Mucosa of gallbladder (tissue), 1 donor: ENCODE data around the gene SDK1. TPM values are rescaled to one million over a fixed set of nuclear protein-coding genes. Genes with fewer than 3 reads are reported as not detected.
"Not testable (repeated sequence)": the region's sequence is repeated elsewhere in the genome, so short reads cannot be mapped to it uniquely, and the experiment has no call there.

ENCODE experiments used
- DNase-seq: peaks from one replicate; pipeline ENCODE4 v3.0.0-alpha.2; 2020; ENCODE audit warnings: low spot score
- total RNA-seq: library from RNA; stranded (reverse); gene quantifications from one replicate; pipeline ENCODE4 v1.2.1, GENCODE V29; 2021
- donor health status: DM: no; HTN: no; CAD: no.

The SDK1 gene
- total RNA-seq, 1 donor from 2014 or later, result 6.6 TPM

GRCh38 chr7:3655635-3656034, 354.6 kb downstream of the SDK1 start:
- peak; percentile 59 for DNase-seq

- no peak for DNase-seq
Measured at GRCh38 chr7:3657206-3657605, 356.2 kb downstream of the SDK1 start.

GRCh38 chr7:3668743-3669142, 367.7 kb downstream of the SDK1 start:
- DNase-seq, result no peak

GRCh38 chr7:3670898-3671297, 369.8 kb downstream of the SDK1 start:
- no peak for DNase-seq

- DNase-seq, result no peak
Measured at GRCh38 chr7:3673524-3673923, 372.5 kb downstream of the SDK1 start.

GRCh38 chr7:3678314-3678810, 377.3 kb downstream of the SDK1 start:
- DNase-seq, result no peak

GRCh38 chr7:3682028-3682710, 381.1 kb downstream of the SDK1 start:
- peak; percentile 38 for DNase-seq

- no peak for DNase-seq
Measured at GRCh38 chr7:3683546-3684539, 382.8 kb downstream of the SDK1 start.

- DNase-seq, result no peak
Measured at GRCh38 chr7:3688071-3688470, 387.0 kb downstream of the SDK1 start.

- no peak for DNase-seq
Measured at GRCh38 chr7:3688842-3689241, 387.8 kb downstream of the SDK1 start.

GRCh38 chr7:3691478-3692158, 390.6 kb downstream of the SDK1 start:
- DNase-seq, result no peak

- no peak for DNase-seq
Measured at GRCh38 chr7:3695602-3696001, 394.6 kb downstream of the SDK1 start.

GRCh38 chr7:3696113-3696512, 395.1 kb downstream of the SDK1 start:
- DNase-seq, result no peak

- DNase-seq, result no peak
Measured at GRCh38 chr7:3697472-3697871, 396.4 kb downstream of the SDK1 start.

- no peak for DNase-seq
Measured at GRCh38 chr7:3705258-3705657, 404.2 kb downstream of the SDK1 start.

- DNase-seq, result not testable (repeated sequence)
Measured at GRCh38 chr7:3706091-3706490, 405.0 kb downstream of the SDK1 start.

GRCh38 chr7:3710122-3710521, 409.1 kb downstream of the SDK1 start:
- no peak for DNase-seq

- DNase-seq, result no peak
Measured at GRCh38 chr7:3710531-3710930, 409.5 kb downstream of the SDK1 start.

- DNase-seq, result peak; percentile 16
Measured at GRCh38 chr7:3712841-3713240, 411.8 kb downstream of the SDK1 start.

- no peak for DNase-seq
Measured at GRCh38 chr7:3721422-3721821, 420.4 kb downstream of the SDK1 start.

GRCh38 chr7:3722396-3722922, 421.4 kb downstream of the SDK1 start:
- no peak for DNase-seq
